NCI-H1694 treated with DMSO at 0.1 percent for 48 hours (cell line): Measurements from ENCODE around the gene PRICKLE1.

Source experiments
- DNase-seq: peaks from one replicate; lab custom pipeline; 2025; lab: John Stamatoyannopoulos, UW

PRICKLE1 gene

DNA sequence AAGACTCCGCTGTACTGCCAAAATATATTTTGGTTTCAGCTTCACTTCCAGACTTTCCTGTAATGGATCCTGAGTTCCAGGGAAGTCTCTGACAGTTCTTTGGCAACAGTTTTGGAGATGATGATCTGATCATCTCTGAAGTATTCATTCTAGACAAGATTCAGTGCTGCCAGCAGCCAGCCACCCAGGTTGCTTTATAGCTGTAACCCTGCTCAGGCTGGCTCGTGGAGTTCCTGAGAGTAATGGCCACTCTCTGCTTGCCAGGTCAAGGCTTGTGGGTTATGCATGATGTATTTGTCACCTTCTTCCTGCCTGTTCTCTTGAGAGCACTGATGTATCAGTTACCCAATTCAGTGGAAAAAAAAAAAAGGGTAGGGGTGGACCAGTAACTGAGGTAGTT lies 139.3 kb downstream of the PRICKLE1 start:
- DNase-seq: no peak

DNA sequence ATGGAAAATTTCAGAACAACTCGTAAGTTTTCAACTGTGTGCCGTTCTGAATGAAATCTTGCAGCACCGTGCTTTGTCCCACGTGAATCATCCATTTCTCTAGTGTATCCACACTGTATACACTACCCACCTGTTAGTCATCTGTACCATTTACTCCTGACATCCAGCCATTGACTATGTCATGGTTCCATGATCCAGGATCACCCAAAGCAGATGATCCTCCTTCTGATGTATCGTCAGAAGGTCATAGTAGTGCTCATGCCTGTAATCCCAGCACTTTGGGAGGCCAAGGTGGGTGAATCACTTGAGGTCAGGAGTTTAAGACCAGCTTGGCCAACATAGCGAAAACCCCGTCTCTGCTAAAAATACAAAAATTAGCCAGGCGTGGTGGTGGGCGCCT lies 140.7 kb downstream of the PRICKLE1 start:
- no peak for DNase-seq

DNA sequence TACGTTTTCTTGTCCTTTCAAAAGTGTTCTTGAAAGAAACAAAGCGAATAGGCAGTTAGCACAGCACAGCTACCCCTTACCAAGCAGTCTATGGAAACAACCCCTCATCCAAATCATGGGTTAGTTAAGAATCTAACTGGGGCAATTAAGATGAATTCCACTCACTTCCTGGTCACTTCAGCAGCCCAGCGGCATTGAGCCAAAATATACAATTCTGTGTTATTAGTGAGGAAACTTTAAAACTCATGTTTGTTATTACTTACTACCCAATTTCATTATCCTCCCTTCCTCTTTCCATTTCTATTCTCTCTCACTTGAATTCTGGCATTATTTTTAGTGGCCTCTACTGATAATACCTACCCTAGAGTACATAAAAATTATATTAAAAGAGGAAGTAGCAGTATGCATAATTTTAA lies 142.2 kb downstream of the PRICKLE1 start:
- DNase-seq: no peak

DNA sequence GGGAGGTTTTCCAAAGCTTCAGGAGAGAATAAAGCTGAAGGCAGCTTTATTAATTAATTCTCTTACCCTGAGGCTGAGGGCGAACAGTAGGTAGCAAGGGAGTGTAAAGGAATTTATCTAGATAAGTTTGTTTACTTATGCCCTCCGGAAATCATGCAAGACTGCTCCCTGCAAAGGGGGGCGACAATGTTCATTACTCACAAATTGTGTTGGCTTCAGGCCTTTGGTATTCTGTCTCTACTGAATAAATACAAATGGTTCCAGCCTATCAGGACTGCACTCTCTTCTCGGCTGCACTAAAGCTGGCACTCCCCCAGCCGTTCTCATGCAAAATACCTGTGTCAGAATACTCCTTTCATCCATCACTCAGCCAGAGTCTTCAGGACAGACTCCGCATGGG lies 142.8 kb downstream of the PRICKLE1 start:
- no peak for DNase-seq

DNA sequence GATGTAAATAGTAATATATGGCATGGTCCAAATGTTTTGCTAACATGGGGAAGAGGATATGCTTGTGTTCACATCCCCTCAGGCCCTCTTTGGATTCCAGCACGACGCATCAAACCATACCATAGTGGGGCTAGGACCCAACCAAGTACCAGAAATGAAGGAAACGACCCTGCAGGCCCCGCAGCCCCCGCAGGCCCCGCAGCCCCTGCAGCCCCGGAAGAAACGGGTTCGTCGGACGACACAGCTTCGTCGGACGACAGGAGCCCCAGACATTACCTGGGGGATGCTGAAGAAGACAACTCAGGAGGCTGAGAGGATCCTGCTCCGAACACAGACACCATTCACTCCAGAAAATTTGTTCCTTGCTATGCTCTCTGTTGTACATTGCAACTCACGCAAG lies 143.7 kb downstream of the PRICKLE1 start:
- no peak for DNase-seq

DNA sequence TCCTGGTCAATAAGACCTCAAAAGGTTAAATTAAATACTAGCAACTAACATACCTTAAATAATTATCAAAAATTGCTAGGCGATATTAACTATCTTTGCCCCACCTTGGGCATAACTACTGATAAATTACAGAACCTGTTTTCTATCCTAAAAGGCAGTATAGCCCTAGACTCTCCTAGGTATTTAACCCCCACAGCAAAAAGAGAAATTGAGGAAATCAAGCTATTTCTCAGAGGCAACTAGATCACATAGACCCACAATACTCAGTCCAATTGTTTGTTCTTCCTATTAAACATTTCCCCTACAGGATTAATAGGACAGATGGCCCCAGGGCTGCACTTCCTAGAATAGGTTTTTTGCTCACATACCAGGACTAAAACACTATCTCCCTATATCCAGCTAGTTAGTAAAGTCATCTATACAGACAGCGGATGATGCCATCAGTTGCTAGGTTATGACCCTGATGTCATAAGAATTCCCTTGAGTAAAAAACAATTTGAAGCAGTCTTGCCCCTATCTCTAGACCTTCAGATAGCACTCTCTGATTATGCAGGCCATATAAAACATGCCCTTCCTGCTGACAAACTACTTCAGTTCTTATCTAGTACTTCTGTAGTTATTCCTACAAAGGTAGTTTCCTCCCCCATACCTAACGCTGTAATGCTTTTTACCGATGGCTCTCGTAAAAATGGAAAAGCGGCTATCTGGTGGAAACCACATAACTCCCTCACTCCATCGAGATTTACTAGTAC lies 145.2 kb downstream of the PRICKLE1 start:
- DNase-seq: no peak

DNA sequence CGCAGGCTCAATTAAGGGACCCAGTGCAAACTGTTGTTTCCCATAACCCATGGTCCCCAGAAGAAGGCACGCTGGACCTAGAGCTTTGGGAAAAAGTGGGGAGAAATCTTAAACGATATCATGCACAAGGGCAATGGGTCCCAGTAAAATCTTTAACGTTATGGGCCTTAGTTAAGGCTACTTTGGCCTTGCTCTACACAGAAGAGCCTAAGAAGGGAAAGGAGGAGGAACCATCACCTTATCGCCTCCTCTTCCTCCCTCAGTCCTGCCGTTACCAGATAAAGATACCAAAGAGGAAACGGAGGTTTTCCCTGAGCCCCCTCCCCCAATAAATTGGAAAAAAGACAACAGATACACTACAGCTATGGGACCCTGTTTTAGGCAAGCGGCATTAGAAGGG lies 146.7 kb downstream of the PRICKLE1 start:
- no peak for DNase-seq

DNA sequence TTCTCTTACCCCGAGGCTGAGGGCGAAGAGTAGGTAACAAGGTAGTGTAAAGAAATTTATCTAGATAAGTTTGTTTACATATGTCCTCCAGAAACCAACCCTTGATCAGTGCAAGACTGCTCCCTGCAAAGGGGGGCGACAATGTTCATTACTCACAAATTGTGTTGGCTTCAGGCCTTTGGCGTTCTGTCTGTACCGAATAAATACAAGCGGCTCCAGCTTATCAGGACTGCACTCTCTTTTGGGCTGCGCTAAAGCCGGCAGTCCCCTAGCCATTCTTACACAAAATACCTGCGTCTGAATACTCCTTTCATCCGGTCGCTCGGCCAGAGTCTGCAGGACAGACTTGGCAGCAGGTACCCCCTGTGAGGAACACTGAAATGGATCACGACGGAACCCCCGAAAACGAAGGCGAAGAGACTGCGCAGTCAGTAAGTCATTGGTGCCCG lies 147.2 kb downstream of the PRICKLE1 start:
- no peak for DNase-seq

DNA sequence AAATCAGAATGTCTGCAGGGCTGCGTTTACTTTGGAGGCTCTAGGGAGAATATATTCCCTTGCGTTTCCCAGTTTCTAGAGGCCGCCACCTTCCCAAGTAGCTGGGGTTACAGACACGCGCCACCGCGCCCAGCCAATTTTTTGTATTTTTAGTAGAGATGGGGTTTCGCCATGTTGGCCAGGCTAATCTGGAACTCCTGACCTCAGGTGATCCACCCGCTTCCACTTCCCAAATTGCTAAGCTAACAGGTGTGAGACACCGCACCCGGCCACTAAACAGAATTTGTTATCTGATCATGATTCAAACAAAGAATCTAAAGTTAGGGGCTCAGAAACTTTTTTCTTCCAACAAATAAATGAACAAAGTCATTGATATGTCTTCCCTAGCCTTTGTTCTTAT lies 148.9 kb downstream of the PRICKLE1 start:
- no peak for DNase-seq

DNA sequence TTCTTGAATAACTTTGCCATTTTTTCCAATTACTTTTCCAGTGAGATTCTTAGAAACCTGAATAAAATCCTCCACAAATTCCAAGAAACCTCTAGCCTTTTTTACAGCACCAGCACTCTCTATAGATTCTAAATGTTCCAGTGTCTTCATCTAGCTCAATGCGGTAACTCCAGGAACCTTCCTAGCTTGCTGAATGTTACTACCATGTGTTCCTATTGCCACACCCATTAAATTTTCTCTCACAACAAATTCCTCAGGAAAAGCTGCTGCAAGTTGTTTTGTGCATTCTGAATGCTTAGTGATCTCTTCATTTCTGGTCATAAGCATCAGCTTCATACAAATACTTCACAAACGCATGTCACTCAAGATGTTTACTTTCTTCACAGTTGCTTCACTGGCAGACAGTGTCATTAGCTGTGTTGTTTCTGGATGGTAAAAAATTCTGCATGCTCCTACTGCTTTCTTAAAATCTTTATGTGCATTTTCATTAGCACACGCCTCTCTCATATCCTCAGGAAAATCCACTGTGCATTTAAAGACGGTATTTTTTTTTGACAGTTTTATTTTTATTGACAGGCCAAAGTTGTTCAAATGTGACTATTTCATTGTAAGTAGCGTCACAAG lies 156.9 kb downstream of the PRICKLE1 start:
- no peak for DNase-seq

DNA sequence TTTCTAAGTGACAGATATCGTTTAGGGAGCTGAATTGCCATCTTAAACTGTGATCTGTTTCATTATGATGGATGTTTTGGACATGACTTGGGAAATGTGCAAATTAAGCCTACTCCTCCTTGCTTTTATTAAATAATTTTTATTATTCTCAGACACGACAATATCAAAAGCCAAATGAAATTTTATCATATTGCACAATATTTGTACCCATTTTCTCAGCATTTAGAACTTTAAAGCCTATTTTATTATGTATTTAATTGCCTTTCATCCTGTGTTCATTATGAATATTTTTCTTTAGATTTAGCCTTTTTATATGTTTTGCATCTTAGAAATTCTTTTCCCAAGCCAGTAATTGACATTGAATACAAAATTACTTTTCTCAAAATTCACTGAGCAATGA lies 160.7 kb downstream of the PRICKLE1 start:
- DNase-seq: no peak

DNA sequence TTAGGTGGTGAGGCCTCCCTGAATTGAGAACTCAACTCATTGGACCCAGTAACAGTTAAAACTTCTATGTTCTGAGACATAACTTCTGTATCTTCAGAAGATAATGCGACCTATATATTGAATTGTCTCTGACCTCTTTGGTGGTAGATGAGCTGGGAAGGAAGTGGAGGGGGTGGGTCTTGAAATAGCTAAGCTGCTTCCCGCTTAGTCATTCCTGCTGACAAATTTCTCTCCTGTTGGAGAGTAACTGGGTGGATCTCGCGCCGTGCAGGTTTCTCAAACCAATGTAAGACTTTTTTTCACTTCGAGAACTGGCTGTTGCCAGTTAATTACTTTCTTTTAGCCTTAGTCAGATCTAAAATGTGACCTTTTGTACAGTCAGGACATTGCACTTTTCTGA lies 162.8 kb downstream of the PRICKLE1 start:
- no peak for DNase-seq

DNA sequence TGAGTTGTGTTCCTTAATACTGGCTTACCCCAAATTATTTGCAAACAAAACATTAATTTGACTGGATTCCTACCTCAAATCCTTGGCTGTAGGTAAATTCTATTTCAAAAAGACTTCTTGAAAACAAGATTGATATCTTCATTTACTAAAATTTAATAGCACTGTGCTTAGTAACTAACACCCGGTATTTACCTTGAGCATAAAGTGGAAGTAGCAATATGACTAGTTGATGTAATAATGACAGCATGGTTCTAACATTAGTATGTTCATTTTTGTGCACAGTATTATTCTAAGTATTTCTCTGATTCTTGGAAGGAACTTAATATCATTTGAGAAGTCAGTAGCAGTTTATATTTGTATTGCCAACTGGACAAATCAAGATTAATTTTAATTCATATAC lies 166.8 kb downstream of the PRICKLE1 start:
- no peak for DNase-seq

DNA sequence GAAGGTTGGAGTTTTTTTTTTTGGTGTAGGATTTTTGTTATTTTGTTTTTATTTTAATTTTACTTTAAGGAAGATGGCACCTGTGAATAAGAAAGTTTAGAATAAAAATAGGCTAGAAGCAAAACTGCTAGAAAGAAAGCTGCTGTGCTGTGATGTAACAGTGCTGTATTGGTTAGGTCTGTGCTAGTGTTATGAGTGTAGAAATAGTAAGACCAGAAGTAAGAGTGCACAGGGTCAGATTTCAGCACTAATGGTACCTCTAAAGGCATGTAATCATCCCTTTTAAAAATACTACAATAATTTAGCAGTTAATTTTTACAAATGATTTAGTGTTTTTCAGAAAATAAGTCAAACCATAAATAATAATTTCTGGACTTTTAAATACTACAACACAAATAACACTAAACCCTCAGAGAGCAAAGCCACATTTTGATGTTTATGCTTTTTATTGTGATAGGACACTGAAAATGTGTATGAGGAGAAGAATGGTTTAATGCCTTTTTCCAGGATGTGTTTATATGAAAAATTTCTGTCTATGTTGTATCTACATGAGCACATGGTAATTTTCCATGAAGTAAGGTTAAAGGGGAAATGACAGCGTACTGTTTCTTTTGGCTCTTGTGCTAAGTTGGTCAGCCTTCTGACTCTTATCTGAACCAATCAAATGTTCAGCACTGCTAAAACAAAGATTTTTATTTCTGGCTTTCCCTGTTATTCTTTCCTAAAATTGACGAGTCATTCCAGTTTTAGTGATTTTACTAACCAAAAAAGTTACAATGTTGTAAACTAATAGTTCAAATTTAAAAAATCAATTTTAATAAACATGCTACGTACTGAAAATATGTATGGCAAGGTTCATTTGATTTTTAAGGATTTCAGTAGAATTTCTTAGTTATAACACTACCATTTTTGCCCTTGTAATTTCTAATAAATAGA lies 167.4 kb downstream of the PRICKLE1 start:
- DNase-seq: no peak

DNA sequence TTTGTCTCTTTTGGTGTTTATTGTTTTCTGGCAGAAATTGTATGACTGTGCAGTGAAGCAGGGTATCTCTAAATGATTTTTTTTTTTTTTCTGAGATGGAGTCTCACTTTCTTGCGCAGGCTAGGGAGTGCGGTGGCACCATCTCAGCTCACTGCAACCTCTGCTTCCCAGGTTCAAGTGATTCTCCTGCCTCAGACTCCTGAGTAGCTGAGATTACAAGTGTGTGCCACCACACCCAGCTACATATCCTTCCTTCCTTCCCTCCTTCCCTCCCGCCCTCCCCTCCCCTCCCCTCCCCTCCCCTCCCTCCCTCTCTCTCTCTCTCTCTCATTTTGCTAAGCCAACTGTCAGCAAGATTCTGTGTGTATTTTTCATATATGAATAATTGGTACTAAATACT lies 169.2 kb downstream of the PRICKLE1 start:
- no peak for DNase-seq

DNA sequence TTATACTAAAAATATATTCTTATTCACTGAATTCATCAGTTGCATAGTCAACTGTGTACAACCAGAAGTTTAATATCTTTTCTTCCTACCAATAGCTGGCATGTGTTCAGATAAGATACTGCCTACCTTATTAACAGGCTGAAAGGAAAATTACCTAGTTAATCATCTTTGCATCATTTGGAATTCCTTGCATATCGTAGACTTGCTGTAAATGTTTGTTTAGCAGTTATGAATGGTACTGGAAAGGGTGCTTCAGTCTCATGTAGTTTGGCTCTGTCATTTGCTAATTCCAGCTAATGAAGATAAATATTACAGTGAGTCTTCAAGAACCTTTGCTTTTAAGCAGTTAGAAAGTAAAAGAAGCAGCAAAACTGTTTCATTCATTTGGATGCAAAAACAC lies 179.2 kb downstream of the PRICKLE1 start:
- no peak for DNase-seq

DNA sequence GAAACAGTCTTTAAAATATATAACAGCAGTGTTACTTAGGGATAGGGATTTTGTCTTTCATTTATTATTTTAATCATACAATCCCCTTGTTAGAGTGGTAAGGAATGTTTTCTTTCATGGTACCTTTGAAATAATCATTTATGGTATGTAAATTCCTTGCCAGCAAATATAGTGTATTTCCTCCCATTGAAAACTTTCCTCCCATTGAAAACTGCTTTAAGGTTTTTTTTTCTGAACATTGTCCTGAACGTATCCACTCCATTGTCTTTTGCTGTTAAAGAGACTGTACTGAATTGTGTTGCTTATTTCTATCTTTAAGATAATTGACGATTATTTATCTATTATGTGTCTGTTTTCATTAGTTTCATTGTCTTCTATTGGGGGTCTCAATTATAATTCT lies 180.1 kb downstream of the PRICKLE1 start:
- DNase-seq: no peak

DNA sequence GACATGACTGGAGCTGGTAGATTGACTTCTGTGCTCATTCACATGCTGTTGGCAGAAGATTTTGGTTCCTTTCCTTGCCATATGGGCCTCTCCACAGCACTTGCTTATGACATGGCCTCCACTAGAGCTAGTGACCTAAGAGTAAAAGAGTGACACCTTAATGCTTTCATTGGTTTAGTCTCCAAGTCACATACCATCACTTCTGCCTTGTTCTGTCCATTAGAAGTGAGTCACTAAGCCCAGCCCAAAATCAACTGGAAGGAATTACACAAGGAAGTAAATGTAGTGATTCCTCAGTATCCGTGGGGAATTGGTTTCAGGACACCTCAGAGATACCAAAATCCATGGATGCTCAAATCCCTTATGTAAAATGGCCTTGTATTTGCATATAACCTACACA lies 182.2 kb downstream of the PRICKLE1 start:
- DNase-seq: no peak
